ENCODE data around the gene PRSS56. TPM values are rescaled to one million over a fixed set of nuclear protein-coding genes. Genes with fewer than 3 reads are reported as not detected.

Gene PRSS56
- total RNA-seq, result not detected

GRCh38 chr2:232519581-232520438, at the start of gene PRSS56:
PRSS56 (plus strand) TSS chr2:232520388; CDS start chr2:232520599, 211 bp downstream.
- no peak for ATAC-seq

GRCh38 chr2:232473467-232473890, 46.7 kb upstream of the PRSS56 start:
- ATAC-seq, result no peak

DNA sequence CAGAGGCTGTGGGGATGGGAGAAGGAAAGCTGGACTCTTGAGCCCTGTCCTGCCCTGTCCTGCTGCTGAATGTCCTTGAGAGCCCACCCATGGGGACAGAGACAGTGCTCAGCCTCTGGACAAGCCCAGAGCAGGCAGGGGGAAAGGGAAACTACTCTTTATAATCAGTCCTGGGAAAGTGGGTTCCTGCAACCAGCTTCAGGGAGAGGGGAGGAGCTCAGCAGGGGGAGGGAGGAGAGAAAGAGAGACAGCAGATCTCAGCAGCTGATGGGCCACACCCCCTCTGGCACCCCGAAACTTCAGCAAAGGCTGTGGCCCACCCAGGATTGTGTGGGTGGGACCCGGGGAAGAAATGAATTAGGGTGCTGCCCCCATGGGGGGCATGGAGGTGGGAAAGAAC, 44.1 kb upstream of the PRSS56 start:
- no peak for ATAC-seq

DNA sequence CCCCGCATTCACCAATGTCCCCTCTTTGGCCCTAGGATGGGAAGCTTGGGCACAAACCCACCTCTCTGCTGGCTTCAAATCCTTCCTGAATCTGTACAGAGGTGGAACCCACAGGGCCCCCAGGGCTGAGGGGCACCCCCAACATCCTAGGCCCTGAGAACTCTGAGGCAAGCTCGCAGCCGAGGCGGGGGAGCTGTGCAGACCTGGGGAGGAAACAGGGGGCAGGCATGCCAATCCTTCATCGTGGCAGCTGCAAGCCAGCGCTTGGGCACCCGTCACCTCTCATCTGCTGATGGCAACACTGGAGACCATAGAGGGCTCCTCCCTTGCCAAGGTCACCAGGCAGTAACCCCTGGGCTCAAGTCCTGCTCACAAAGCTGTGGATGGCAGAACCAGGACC, 43.4 kb upstream of the PRSS56 start:
- ATAC-seq, result no peak

DNA sequence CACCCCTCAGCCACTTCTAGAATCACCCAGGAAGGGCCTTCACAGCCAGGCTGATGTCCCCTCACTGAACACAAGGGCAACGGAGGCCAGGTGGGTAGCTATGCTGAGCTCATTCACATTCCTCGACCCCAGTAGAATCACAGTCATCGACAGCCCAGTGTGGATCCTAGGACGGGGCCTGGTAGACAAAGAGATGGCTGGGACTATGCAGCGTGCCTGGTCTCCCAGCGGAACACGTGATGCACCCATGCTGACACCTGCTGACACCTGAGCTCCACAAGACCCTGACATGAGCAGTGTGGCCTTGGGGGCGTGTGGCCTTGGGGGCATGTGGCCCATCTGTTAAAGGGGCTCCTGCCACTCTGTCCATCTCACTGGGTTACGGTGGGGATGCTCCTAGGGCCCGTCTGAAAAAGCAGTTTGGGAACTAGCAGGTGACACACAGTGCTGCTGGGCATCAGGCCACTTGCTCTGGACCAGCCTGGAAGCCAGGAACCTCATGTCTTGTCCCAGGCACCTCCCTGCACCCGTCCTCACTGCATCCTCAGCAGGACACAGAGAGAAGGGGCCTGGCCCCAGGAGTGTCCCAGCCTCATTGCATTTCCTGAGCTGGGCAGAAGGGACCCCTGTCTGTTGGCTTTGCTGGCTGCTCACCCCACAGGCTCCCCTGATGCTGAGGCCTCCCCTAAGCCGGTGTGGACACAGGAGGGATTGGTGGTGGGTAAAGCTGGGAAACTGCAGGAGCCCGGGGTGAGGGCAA, 42.3 kb upstream of the PRSS56 start:
- no peak for ATAC-seq

GRCh38 chr2:232478571-232479340, 41.4 kb upstream of the PRSS56 start:
- ATAC-seq, result no peak

DNA sequence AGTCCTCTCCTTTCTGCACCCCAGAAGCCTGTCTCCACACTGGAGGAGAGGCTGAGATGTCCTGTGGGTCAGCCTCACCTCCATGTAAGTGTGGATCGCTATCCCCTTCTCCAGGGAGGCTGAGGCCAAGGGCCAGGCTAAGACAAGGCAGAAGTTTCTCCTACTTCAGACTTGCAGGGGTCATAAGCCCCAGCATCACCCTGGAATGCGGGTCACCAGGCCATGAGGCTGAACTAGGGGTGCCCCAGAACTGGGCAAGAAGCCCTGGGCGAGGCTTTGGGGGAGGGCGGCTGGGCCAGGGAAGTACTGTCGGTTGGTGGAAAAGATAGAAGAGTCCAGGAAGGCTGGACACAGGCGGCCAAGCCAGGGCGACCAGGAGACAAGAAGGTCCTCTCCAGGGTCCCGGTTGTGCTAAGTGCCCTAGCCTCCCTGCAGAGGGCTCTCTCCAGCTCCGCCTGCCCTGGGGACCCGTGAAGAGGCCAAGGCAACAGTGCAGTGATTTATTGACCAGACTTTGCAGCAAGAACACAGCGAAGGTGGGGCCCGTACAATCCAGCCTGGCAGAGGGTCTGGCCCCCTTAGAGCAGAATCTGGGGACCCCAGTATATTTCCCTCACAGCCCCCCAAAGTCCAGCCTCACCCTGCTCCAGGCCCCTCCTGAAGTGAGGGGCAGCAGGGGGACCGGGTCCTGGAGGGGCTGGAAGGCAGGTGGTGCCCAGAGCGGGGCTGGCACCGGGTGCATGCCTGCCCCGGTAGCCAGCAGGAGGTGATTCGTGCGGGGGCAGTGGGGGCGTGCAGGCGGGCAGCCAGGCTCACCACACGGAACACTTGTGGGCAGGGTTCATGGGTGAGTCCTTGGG, 40.6 kb upstream of the PRSS56 start:
- no peak for ATAC-seq

DNA sequence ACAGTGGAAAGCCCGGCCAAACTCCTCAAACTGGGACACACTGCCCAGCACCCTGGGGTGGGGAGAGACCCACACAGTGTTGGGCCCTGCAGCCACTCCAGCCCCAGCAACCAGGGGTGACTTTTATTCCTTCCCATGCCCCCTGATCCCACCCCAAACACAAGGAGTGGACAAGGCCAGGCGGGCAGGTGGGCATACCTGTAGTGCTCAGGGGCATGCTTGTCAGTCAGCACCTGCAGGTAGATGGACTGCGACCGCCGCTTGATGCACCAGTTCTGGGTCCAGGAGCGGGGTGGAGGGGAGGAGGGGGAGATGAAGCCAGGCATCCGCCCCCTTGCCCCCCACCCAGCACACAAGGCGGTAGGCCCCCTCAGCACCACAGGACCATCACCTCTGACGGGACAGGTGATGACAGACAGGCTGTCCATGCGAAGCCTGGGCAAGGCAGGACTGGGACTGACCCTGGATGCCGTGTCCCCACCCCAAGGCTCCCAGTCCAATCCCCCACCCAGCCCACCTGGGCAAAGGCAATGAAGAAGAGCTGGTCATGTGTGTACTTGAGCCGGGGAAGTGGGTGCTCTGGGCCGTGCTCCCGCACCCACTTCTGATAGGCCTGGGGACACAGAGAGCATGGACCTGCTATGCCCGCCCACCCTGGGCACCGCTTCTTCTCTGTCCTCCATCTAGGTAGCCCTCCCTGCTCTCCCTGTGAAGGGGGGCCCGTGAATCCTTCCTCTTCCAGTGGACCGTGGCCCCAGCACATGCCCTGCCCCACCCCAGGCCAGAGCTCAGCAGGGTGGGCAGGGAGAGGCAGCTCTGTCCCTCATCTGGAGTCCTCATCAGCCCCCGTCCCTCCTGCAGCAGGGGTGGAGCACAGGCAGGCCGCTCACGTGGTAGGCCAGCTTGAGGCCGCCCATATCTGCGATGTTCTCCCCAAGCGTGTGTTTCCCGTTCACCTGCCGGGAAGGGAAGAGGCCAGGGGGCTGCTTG, 39.7 kb upstream of the PRSS56 start:
- ATAC-seq, result no peak

- ATAC-seq, result no peak
Observed at GRCh38 chr2:232481322-232482140, 38.7 kb upstream of the PRSS56 start.

DNA sequence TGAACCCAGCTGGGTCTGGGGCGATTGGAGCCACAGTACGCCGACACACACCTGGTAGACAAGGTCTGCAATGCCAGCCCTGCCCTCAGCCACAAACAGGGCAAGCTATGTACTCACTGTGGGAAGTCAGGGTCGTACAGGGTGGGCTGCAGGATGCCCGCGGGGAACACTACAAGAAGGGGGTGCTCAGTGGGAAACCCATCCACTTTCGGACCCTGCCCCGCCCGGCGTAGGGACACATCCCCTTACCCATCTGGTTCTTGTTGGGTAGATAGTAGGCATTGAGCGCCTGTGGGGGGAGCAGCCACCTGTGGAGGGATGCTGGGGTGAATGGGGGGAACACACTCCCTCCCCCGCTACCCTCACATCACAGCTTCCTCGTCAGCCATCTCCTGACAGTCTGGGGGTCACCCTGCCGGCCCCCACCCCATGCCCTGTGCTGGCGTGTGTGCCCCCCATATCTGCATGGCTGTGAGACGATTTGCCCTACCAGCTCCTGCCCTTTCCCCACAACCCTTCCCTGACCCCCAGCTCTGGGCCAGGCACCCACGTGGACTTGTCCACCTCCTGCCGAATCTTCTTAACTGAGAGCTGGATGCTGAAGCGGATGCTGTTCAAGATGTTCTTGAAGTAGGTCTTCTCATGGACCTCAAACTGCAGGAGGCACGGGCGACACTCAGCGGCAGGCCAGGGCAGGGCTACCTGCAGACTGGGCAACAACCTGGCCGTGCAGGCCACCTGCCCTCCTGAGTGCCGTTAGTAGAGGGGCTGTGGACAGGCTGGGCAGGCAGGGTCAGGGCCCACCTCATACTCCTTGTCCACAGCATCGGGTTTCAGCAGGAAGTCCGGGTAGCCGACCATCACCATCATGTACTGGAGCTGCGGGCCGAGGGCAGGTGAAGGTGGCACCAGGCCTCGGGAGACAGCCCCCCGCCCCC, 37.6 kb upstream of the PRSS56 start:
- ATAC-seq, result no peak

GRCh38 chr2:232483311-232483922, 36.8 kb upstream of the PRSS56 start:
- ATAC-seq, result no peak

GRCh38 chr2:232483923-232484627, 36.1 kb upstream of the PRSS56 start:
- no peak for ATAC-seq

DNA sequence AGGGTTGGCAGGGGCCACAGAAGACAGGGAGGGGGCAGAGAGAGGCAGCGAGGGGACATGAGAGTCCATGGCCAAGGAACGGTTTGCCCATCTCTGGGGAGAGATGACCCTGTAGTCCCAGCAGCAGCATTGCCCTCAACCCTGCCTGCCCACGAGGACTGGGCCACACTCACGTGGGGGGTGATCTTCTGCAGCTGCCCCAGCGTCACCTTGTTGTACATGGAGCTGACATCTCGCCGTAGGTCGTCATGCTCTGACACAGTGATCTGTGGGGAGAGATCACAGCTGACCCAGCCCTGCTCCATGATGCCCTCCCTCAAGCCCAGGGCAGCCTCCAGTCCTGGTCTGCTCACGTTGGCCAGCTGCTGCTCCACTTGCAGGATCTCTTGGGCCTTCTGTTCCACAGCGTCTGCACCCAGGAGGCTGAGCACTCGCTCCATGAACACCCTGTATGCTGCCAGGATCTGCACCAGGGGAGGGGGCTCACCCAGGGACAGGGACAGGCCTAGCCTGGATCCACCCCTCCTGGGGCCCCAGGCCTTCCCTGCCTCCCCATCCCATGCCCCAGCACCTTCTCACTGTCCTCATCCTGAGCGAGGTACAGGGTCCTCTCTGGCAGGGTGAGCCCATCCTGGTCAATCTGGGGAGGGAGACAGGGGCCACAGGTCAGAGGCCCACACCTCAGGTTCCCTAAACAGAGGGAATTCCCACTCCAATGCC, 35.4 kb upstream of the PRSS56 start:
- no peak for ATAC-seq

DNA sequence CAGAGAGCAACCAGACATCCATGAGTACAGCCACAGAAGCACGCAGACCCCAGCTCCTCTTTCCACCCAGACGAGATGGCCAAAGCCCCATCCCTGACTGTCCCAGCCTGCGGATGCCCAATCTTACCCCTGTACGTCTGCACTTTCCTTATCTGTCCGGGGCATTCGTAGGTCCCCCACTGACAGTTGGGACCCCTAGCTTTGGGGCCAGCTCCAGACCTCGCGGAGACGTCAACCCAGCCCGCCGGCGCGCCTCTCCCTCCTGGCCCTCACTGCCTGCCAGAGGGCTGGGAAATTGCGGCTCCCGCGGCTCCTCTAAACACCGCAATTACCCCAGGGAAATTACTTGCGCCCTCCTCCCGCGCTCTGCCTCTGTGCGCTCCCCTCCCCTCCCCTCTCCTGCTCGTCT, 34.8 kb upstream of the PRSS56 start:
- no peak for ATAC-seq

GRCh38 chr2:232485757-232486557, 34.2 kb upstream of the PRSS56 start:
- no peak for ATAC-seq

All from esophagus mucosa (tissue), 1 donor.